HTERT RPE-1 (cell line): ENCODE data around the gene LSM3.

Experiments used
- in situ Hi-C: fragments of 300-500 bp; cut with MboI; formaldehyde crosslinking; loops from 4 replicates; pipeline ENCODE4 v1.14.3; 2020; ENCODE audit warnings: low sequenced_read_pairs

Gene LSM3

GRCh38 chr3:14194865-14195264 is 16.2 kb downstream of the LSM3 start:
- in situ Hi-C loops: no loop called here

GRCh38 chr3:14199641-14200040 is 21.0 kb downstream of the LSM3 start:
- in situ Hi-C loops: no loop called here

DNA sequence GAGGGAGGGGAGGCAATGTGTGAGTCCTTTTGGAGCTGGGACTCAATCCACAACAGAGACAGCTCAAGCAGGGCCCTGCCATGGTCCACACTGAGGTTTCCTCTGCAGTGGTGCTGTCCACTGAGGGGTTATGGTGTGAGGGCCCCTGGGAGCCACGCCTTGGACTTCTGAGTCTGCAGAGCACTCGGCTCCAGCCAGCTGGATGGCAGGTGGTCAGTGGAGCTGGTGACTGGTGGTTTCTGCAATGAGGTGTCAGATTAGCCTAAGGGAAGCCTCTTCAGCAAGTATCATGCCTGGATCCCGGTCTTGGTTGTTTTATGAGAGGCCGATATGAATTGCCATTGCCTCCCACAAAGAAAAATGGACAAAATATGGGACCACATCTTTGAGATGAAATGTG is 21.7 kb downstream of the LSM3 start:
- in situ Hi-C loops: no loop called here

DNA sequence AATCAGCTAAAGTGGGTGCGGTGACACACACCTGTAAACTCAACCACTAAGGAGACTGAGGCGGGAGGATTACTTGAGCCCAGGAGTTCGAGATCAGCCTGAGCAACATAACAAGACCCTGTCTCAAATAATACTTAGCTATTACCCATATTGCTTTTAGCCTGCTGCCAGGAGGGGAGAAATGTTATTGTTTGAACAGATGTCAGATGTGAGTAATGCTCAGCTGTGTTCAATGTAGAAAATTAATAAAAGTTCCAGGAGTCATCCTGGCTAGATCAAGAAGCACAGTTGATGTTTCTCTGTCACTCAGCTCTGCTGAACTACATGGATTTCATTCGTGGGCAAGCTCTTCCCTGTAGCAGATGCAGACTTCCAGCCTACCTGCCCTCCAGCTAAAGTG is 22.2 kb downstream of the LSM3 start:
- in situ Hi-C loops: no loop called here

GRCh38 chr3:14201940-14202684 is 23.5 kb downstream of the LSM3 start:
- in situ Hi-C loops: no loop called here

DNA sequence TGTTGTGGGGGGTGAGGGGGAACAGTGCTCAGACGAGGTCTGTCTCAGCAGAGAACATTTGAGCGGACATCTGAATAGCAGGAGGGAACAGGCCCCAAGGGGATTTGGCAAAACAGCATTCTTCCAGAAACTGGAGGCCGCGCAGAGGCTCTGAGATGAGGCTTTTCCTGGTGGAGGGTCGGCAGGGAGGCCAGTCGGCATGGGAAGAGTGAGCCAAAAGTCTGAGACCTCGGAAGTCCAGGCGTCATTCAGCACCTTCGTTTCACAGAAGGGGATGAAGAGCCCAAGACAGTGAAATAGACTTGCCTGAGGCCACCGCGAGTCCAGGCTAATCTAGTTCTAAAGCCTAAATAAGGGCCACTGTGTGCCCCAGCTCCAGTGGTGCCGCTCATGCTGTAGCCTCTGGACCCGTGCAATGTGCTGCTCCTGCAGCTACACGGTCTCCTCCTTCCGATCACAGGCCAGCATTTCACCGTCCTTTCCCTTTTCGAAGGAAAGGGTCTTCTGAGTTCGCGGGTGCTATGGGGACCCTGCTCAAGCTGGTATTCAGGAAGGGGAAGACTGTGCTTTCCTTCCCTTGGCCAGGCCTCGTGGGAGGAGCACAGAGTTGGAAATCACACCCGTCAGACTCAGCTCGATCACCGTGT is 24.4 kb downstream of the LSM3 start:
- in situ Hi-C loops: no loop called here

DNA sequence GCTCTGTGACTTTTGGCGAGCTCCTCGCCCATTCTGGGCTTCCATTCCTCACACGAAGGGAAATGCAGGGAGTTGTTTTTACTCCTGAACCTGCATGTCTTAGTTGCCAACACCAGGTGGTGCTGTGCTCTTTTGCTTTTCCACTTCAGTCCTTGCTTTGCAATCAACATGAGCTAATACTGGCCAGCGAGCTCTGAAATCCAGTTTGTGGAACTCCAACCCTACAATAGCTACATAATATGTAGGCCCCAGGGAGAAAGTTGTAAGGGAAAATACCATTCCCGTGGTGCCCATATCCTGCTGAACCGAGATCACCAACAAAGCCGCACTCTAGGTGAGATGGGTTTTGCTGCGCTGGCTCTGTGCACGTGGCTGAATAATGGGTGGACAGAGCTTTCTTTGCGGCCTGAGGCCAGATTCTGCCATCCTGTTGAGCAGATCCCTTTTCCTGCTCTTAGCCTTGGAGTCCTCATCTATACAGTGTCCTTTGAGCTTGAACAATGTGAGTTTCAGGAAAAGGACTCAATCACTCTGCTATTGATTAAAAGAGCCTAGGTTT is 25.0 kb downstream of the LSM3 start:
- in situ Hi-C loops: no loop called here

DNA sequence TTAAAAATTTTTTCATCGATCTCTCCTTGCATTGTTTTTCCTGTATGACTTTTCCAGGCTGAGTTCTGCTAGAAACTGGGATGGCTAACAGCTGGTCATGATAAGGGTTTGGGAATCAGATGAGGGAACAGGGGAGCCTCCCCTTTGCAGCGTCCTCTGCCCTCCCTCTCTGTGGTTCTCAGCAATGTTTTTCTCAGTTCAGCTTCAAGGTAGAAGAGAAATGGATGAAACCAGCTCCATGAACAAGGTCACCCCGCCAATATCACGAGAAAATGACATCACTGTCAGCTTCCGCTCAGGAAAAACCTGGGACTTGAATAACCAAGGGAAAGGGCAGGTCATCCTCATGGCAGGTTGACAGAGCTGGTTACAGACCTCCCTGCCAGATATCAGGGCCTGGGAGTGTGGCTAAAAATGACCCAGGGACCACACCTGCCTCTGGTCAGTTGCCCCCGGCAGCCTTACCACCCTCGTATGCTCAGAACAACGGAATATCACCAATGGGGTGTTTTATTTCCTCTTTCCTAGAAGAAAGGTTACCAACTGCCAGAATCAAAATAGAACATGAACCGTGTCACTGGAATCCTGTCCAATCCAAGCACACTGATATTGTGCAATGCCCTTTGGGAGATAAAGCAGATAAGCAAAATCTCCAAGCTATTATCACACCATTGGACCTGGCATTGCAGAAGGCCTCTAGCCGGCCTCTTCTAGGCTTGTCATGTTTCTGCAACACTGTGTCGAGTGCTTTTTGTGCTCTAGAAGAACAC is 26.1 kb downstream of the LSM3 start:
- in situ Hi-C loops: no loop called here

- in situ Hi-C loops: no loop called here
These were observed 28.0 kb downstream of the LSM3 start for GRCh38 chr3:14206548-14207177.

DNA sequence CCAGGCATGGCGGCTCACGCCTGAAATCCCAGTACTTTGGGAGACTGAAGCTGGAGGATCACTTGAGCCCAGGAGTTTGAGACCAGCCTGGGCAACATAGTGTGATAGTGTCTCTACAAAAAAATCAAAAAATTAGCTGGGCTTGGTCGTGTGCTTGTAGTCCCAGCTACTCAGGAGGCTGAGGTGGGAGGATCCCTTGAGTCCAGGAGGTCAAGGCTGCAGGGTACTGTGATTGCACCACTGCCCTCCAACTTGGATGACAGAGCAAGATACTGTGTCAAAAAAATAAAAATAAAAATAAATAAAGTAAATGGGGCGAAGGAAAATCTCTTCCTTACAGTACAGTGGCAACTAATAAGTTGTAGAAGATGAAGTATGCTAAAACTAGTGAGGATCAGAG is 29.6 kb downstream of the LSM3 start:
- in situ Hi-C loops: no loop called here

DNA sequence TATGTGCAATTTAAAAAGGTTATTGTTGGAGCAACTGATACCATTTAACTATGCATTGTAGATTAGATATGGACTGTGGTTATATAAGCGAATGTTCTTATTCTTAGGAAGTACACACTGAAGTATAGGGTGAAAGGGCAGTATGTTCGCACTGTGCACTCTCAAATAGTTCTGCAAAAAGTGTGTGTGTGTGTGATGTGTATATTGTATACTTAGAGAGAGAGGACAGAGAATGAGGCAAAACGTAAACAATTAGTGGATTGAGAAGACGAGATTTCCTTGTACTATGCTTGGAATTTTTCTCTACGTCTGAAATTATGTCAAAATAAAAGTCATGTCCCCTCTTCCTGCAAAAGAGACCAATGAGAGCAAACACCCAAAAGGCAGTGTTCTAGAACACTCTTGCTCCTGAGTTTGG is 30.4 kb downstream of the LSM3 start:
- in situ Hi-C loops: no loop called here

- in situ Hi-C loops: no loop called here
These were observed 31.1 kb downstream of the LSM3 start for GRCh38 chr3:14209581-14210289.

DNA sequence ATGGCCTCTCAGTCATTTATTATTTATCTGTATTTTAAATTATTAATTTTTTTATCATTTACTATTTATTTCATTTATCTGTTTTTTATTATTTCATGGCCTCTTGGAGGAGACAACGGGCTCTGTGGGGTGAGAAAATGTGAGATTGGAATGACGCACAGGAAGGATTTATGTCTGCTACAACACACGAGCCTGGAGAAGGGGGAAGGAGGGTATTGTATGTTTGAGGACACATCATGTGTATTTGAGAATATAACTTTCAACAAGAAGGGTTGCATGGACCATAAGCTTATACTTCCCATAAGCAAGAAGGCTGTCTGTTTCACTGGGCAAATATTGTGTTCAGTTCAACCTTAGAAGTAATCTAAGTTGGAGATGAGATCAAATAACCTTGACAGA is 31.7 kb downstream of the LSM3 start:
- in situ Hi-C loops: no loop called here

DNA sequence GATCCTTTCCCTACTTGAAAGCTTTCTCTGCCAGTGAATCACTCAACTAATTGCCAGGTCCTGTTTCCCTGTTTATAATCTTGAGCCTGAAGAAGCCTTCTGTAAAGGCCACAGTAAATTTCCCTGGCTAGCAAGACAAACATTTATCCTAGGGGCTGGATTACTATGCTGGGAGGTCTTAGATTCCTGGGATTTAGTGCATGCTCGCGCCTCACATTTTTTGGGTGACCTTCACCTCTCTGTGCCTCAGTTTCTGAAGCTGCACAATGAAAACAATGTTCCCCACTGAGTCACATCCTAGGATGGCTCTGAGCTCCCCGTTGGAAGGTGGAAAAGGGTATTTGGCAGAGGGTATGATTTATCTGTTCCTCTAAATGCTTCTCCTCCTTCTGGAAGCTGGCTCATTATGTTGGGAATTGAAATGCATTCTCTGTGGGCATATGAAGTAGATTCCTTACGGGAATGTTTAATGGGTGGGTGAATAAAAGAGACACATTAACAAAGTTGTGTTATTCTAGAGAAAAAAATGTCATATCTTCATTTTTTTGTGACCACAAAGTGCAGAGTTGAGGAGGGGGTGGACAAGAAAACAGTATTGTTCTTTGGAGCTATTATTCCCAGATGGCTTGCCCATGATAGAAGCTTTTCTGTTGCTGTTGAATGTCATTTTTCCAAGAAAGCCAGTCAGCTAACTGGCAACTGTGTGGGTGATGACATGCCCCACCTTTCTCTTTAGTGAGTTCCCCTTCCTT is 32.4 kb downstream of the LSM3 start:
- in situ Hi-C loops: no loop called here

GRCh38 chr3:14211621-14212020 is 33.0 kb downstream of the LSM3 start:
- in situ Hi-C loops: no loop called here

- in situ Hi-C loops: no loop called here
These were observed 33.4 kb downstream of the LSM3 start for GRCh38 chr3:14212032-14212431.

- in situ Hi-C loops: no loop called here
These were observed 34.6 kb downstream of the LSM3 start for GRCh38 chr3:14213066-14213774.

GRCh38 chr3:14214764-14215163 is 36.1 kb downstream of the LSM3 start:
- in situ Hi-C loops: no loop called here
